GM23338 (cell line): ENCODE measurements around the gene C4orf33. TPM values are rescaled to one million over a fixed set of nuclear protein-coding genes. Genes with fewer than 3 reads are reported as not detected.

Experiments used
- ATAC-seq: fragments of 200-7000 bp; cut with Tn5 transposase; 3 replicates; pipeline ENCODE4 v1.9.1; 2020
- DNase-seq: peaks from one replicate; pipeline ENCODE4 v3.0.0-alpha.2; 2015; ENCODE audit warnings: low spot score
- H2AFZ ChIP-seq: fragments of 200-600 bp; sonication (generic); 2 replicates; pipeline ENCODE4 v1.8.0; 2016; ENCODE audit warnings: antibody characterized with exemption, mild to moderate bottlenecking, moderate library complexity
- H3F3A ChIP-seq: fragments of 200-600 bp; sonication (generic); replicated peaks from 2 replicates; pipeline ENCODE4 v1.8.0; 2017; ENCODE audit warnings: antibody characterized with exemption, mixed run types, low read depth
- H3K27ac ChIP-seq: fragments of 200-600 bp; sonication (generic); 2 replicates; pipeline ENCODE4 v1.6.1; 2016; ENCODE audit warnings: low read depth
- H3K27me3 ChIP-seq: fragments of 200-600 bp; sonication (generic); 2 replicates; pipeline ENCODE4 v1.8.0; 2016; ENCODE audit warnings: mild to moderate bottlenecking, mixed run types, moderate library complexity; ENCODE audit not compliant: insufficient read depth
- H3K36me3 ChIP-seq: fragments of 200-600 bp; sonication (generic); 2 replicates; pipeline ENCODE4 v1.8.0; 2016; ENCODE audit warnings: mild to moderate bottlenecking; ENCODE audit not compliant: insufficient read depth
- H3K4me1 ChIP-seq: fragments of 200-600 bp; sonication (generic); 2 replicates; pipeline ENCODE4 v1.8.0; 2016; ENCODE audit warnings: mild to moderate bottlenecking, moderate library complexity; ENCODE audit not compliant: insufficient read depth
- H3K4me2 ChIP-seq: fragments of 200-600 bp; sonication (generic); 2 replicates; pipeline ENCODE4 v1.7.1; 2017; ENCODE audit warnings: mixed run types
- H3K4me3 ChIP-seq: fragments of 200-600 bp; sonication (generic); 2 replicates; pipeline ENCODE4 v1.6.1; 2016; ENCODE audit warnings: mixed run types
- H3K79me2 ChIP-seq: fragments of 200-600 bp; sonication (generic); replicated peaks from 2 replicates; pipeline ENCODE4 v1.8.0; 2017; ENCODE audit warnings: mild to moderate bottlenecking; ENCODE audit not compliant: insufficient read depth
- H3K9me2 ChIP-seq: fragments of 200-600 bp; sonication (generic); 2 replicates; pipeline ENCODE4 v1.8.0; 2017; ENCODE audit not compliant: insufficient read depth
- H4K20me1 ChIP-seq: fragments of 200-600 bp; sonication (generic); replicated peaks from 2 replicates; pipeline ENCODE4 v1.8.0; 2017; ENCODE audit warnings: mild to moderate bottlenecking; ENCODE audit not compliant: insufficient read depth
- H3K27ac Mint-ChIP-seq: 2 replicates; pipeline ENCODE4 v1.8.0; 2020; ENCODE audit warnings: inconsistent platforms, mild to moderate bottlenecking, moderate library complexity, mixed read lengths
- H3K27me3 Mint-ChIP-seq: 3 replicates; pipeline ENCODE4 v1.8.0; 2022; ENCODE audit warnings: low read depth, mild to moderate bottlenecking, moderate library complexity, mixed read lengths, inconsistent platforms; ENCODE audit not compliant: insufficient read depth, poor library complexity
- H3K36me3 Mint-ChIP-seq: 3 replicates; pipeline ENCODE4 v1.8.0; 2021; ENCODE audit warnings: low read depth, mild to moderate bottlenecking, inconsistent platforms, moderate library complexity, mixed read lengths
- H3K4me1 Mint-ChIP-seq: 3 replicates; pipeline ENCODE4 v1.8.0; 2020; ENCODE audit warnings: mild to moderate bottlenecking, inconsistent platforms, mixed read lengths
- H3K4me3 Mint-ChIP-seq: 3 replicates; pipeline ENCODE4 v1.8.0; 2021; ENCODE audit warnings: moderate library complexity, mild to moderate bottlenecking, inconsistent platforms, mixed read lengths
- H3K9me3 Mint-ChIP-seq: 3 replicates; pipeline ENCODE4 v1.8.0; 2020; ENCODE audit warnings: moderate library complexity, mild to moderate bottlenecking, inconsistent platforms, mixed read lengths
- CREB1 ChIP-seq: fragments of 250-450 bp; sonication (Bioruptor Pico); IDR thresholded peaks from 2 replicates; pipeline ENCODE4 v1.5.0; 2020; ENCODE audit warnings: low read depth, mild to moderate bottlenecking, moderate library complexity
- JUNB ChIP-seq: IDR thresholded peaks from one replicate; pipeline ENCODE4 v1.6.1; 2016; ENCODE audit warnings: antibody characterized with exemption; ENCODE audit not compliant: unreplicated experiment
- NANOG ChIP-seq: IDR thresholded peaks from 2 replicates; pipeline ENCODE4 v1.6.1; 2016; ENCODE audit warnings: antibody characterized with exemption, borderline replicate concordance
- POLR2AphosphoS5 ChIP-seq: IDR thresholded peaks from 2 replicates; pipeline ENCODE4 v1.6.1; 2016; ENCODE audit warnings: antibody characterized with exemption, low read depth
- STAT1 ChIP-seq: IDR thresholded peaks from one replicate; pipeline ENCODE4 v1.6.1; 2016; ENCODE audit warnings: antibody characterized with exemption; ENCODE audit not compliant: unreplicated experiment
- ZNF114 ChIP-seq: fragments of 250-450 bp; sonication (Bioruptor Pico); IDR thresholded peaks from 2 replicates; pipeline ENCODE4 v1.5.0; 2020; ENCODE audit warnings: mild to moderate bottlenecking, moderate library complexity
- ZNF331 ChIP-seq: fragments of 250-450 bp; sonication (Bioruptor Pico); IDR thresholded peaks from 2 replicates; pipeline ENCODE4 v1.5.0; 2020; ENCODE audit warnings: low read depth, mild to moderate bottlenecking, moderate library complexity
- long read RNA-seq: library from polyadenylated mRNA; unstranded; transcript quantifications from one replicate; pipeline ENCODE4 v2.0.0, GENCODE V29; 2020; ENCODE audit not compliant: unreplicated experiment
- polyA plus RNA-seq: library from polyadenylated mRNA; unstranded; fragments of >200 nt; fragmentation: Nextera tagmentation; extraction: Ambion mirVana; gene quantifications from 2 replicates; pipeline ENCODE4 v1.2.1, GENCODE V29; 2016
- total RNA-seq: library from RNA; depleted of rRNA; stranded (reverse); fragments of >200 nt; shearing (Covaris generic); gene quantifications from 2 replicates; pipeline ENCODE4 v1.2.3, GENCODE V29; 2014; rRNA removed
- TF ChIP-seq, protein P1 (sequence below), 2 experiments: fragments of 200-600 bp in 1 of 2; sonication (generic) in 1 of 2; conservative IDR thresholded peaks; 2 replicates each; pipeline versions ENCODE4 v1.5.1 to v1.6.1; 2016 to 2017; ENCODE audit warnings: antibody characterized with exemption in 2 of 2, low read depth in 2 of 2, mild to moderate bottlenecking in 2 of 2, moderate library complexity in 1 of 2
- TF ChIP-seq, protein P2 (sequence below): fragments of 250-450 bp; sonication (Bioruptor Pico); IDR thresholded peaks from 2 replicates; pipeline ENCODE4 v1.5.0; 2020; ENCODE audit warnings: mild to moderate bottlenecking, moderate library complexity
- TF ChIP-seq, protein P3 (sequence below): IDR thresholded peaks from one replicate; pipeline ENCODE4 v1.6.1; 2018; ENCODE audit warnings: antibody characterized with exemption; ENCODE audit not compliant: unreplicated experiment

The C4orf33 gene, protein sequence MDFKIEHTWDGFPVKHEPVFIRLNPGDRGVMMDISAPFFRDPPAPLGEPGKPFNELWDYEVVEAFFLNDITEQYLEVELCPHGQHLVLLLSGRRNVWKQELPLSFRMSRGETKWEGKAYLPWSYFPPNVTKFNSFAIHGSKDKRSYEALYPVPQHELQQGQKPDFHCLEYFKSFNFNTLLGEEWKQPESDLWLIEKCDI
- total RNA-seq (4.2 and 4.7 TPM in 2 replicates), polyA plus RNA-seq (4.4 TPM in 2 replicates)
- long read RNA-seq, full-length matches to known transcripts, result 3 of 4 reads
- long read RNA-seq, partial matches to known transcripts, result 0 of 4 reads
- long read RNA-seq, other reads (novel, unspliced or antisense), result 1 of 4 reads

DNA sequence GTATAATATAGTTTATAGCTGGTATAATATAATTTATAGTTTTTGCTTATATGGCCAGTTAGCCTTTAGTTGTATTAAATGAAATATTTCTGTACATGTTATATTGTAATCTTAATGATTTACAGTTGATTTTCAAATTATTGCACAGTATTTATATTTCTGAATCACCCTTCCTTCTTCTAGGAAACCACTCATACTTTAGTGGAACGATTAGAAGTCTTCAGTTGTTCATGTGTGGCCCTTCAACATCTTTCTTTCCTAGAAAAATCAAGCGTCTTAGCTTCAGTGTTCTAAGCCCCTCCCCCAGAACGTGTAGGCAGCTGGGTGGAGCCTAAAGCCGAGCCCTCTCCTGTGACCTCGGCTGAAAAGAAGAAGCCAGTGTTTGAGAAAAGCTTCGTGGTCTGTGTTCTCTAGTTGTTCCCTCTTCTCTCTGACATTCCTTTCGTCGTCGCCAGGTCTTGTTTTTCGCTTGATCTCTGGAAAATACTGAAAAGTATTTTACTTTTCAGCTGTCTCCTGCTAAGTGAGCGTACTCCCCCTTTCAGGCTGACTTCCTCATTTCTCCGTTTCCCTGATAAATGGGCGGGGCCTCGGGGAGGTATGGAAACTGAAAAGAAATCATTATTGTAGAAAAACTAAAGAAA lies at the start of gene C4orf33:
Gene C4orf33 (plus strand): TSS at position 342 of the 644 bp plus-strand sequence. CDS start 6,459 bp downstream, outside the sequence.
- H3K4me2 ChIP-seq, result peak within 1 kb of the TSS; percentile 72
- Mint-ChIP-seq H3K27ac (peak within 1 kb of the TSS; percentile 93), H3K36me3 (no peaks in the 10 kb centered on the region), H3K9me3 (no peaks in the 10 kb centered on the region), H3K4me3 (peak within 1 kb of the TSS; percentile 94), H3K4me1 (peaks cover 4% of the 10 kb centered on the region), H3K27me3 (no peaks in the 10 kb centered on the region)
- ATAC-seq (peak; percentile 41), DNase-seq (peak; percentile 92)
- peak within 1 kb of the TSS; percentile 71 for H3K4me3 ChIP-seq
- no peaks in the 10 kb centered on the region for H3K36me3 ChIP-seq
- peak within 1 kb of the TSS; percentile 23; the same call in 1 of the 2 replicates for H3K27ac ChIP-seq
- no peaks in the 10 kb centered on the region for H3F3A ChIP-seq
- H2AFZ ChIP-seq, result peak within 1 kb of the TSS; percentile 96
- H3K27me3 ChIP-seq, result no peaks in the 10 kb centered on the region
- peaks cover 17% of the 10 kb centered on the region for H3K79me2 ChIP-seq
- TF ChIP-seq ZNF331 (CRISPR knock-in tag) (no peak), STAT1 (no peak), POLR2AphosphoS5 (peak; percentile 41; the same call in 1 of the 2 replicates), CREB1 (CRISPR knock-in tag) (0 out of 2 replicates have a peak, but pooled peaks have one; percentile 5), NANOG (no peak), ZNF114 (no peak), JUNB (no peak)
- TF ChIP-seq, protein P1, sequence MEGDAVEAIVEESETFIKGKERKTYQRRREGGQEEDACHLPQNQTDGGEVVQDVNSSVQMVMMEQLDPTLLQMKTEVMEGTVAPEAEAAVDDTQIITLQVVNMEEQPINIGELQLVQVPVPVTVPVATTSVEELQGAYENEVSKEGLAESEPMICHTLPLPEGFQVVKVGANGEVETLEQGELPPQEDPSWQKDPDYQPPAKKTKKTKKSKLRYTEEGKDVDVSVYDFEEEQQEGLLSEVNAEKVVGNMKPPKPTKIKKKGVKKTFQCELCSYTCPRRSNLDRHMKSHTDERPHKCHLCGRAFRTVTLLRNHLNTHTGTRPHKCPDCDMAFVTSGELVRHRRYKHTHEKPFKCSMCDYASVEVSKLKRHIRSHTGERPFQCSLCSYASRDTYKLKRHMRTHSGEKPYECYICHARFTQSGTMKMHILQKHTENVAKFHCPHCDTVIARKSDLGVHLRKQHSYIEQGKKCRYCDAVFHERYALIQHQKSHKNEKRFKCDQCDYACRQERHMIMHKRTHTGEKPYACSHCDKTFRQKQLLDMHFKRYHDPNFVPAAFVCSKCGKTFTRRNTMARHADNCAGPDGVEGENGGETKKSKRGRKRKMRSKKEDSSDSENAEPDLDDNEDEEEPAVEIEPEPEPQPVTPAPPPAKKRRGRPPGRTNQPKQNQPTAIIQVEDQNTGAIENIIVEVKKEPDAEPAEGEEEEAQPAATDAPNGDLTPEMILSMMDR (conservative IDR thresholded peaks at IDR 0.05; ENCODE audit: low read depth in 2 of 2), result no peak
- TF ChIP-seq, protein P2, sequence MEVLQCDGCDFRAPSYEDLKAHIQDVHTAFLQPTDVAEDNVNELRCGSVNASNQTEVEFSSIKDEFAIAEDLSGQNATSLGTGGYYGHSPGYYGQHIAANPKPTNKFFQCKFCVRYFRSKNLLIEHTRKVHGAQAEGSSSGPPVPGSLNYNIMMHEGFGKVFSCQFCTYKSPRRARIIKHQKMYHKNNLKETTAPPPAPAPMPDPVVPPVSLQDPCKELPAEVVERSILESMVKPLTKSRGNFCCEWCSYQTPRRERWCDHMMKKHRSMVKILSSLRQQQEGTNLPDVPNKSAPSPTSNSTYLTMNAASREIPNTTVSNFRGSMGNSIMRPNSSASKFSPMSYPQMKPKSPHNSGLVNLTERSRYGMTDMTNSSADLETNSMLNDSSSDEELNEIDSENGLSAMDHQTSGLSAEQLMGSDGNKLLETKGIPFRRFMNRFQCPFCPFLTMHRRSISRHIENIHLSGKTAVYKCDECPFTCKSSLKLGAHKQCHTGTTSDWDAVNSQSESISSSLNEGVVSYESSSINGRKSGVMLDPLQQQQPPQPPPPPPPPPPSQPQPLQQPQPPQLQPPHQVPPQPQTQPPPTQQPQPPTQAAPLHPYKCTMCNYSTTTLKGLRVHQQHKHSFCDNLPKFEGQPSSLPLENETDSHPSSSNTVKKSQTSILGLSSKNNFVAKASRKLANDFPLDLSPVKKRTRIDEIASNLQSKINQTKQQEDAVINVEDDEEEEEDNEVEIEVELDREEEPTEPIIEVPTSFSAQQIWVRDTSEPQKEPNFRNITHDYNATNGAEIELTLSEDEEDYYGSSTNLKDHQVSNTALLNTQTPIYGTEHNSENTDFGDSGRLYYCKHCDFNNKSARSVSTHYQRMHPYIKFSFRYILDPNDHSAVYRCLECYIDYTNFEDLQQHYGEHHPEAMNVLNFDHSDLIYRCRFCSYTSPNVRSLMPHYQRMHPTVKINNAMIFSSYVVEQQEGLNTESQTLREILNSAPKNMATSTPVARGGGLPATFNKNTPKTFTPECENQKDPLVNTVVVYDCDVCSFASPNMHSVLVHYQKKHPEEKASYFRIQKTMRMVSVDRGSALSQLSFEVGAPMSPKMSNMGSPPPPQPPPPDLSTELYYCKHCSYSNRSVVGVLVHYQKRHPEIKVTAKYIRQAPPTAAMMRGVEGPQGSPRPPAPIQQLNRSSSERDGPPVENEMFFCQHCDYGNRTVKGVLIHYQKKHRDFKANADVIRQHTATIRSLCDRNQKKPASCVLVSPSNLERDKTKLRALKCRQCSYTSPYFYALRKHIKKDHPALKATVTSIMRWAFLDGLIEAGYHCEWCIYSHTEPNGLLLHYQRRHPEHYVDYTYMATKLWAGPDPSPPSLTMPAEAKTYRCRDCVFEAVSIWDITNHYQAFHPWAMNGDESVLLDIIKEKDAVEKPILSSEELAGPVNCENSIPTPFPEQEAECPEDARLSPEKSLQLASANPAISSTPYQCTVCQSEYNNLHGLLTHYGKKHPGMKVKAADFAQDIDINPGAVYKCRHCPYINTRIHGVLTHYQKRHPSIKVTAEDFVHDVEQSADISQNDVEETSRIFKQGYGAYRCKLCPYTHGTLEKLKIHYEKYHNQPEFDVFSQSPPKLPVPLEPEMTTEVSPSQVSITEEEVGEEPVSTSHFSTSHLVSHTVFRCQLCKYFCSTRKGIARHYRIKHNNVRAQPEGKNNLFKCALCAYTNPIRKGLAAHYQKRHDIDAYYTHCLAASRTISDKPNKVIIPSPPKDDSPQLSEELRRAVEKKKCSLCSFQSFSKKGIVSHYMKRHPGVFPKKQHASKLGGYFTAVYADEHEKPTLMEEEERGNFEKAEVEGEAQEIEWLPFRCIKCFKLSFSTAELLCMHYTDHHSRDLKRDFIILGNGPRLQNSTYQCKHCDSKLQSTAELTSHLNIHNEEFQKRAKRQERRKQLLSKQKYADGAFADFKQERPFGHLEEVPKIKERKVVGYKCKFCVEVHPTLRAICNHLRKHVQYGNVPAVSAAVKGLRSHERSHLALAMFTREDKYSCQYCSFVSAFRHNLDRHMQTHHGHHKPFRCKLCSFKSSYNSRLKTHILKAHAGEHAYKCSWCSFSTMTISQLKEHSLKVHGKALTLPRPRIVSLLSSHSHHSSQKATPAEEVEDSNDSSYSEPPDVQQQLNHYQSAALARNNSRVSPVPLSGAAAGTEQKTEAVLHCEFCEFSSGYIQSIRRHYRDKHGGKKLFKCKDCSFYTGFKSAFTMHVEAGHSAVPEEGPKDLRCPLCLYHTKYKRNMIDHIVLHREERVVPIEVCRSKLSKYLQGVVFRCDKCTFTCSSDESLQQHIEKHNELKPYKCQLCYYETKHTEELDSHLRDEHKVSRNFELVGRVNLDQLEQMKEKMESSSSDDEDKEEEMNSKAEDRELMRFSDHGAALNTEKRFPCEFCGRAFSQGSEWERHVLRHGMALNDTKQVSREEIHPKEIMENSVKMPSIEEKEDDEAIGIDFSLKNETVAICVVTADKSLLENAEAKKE (CRISPR knock-in tag), result no peak
- TF ChIP-seq, protein P3, sequence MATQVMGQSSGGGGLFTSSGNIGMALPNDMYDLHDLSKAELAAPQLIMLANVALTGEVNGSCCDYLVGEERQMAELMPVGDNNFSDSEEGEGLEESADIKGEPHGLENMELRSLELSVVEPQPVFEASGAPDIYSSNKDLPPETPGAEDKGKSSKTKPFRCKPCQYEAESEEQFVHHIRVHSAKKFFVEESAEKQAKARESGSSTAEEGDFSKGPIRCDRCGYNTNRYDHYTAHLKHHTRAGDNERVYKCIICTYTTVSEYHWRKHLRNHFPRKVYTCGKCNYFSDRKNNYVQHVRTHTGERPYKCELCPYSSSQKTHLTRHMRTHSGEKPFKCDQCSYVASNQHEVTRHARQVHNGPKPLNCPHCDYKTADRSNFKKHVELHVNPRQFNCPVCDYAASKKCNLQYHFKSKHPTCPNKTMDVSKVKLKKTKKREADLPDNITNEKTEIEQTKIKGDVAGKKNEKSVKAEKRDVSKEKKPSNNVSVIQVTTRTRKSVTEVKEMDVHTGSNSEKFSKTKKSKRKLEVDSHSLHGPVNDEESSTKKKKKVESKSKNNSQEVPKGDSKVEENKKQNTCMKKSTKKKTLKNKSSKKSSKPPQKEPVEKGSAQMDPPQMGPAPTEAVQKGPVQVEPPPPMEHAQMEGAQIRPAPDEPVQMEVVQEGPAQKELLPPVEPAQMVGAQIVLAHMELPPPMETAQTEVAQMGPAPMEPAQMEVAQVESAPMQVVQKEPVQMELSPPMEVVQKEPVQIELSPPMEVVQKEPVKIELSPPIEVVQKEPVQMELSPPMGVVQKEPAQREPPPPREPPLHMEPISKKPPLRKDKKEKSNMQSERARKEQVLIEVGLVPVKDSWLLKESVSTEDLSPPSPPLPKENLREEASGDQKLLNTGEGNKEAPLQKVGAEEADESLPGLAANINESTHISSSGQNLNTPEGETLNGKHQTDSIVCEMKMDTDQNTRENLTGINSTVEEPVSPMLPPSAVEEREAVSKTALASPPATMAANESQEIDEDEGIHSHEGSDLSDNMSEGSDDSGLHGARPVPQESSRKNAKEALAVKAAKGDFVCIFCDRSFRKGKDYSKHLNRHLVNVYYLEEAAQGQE, result no peak
- peaks cover 8% of the 10 kb centered on the region; the same call in 1 of the 2 replicates for H3K4me1 ChIP-seq
- H3K9me2 ChIP-seq, result no peaks in the 10 kb centered on the region
- no peaks in the 10 kb centered on the region for H4K20me1 ChIP-seq
